Mesothelial cell of epicardium (in vitro differentiated cells): ENCODE data around the gene NXNL2. TPM values are rescaled to one million over a fixed set of nuclear protein-coding genes. Genes with fewer than 3 reads are reported as not detected.

Experiments used
- DNase-seq, 2 experiments: peaks; one replicate each; pipeline ENCODE4 v3.0.0; 2021; ENCODE audit warnings: low spot score in 2 of 2; ENCODE audit not compliant: unreplicated experiment in 2 of 2
- H3K27ac Mint-ChIP-seq: 2 replicates; pipeline ENCODE4 v1.8.0; 2021; ENCODE audit warnings: mixed read lengths
- H3K27me3 Mint-ChIP-seq: 2 replicates; pipeline ENCODE4 v1.8.0; 2021; ENCODE audit warnings: low read depth, mixed read lengths
- H3K36me3 Mint-ChIP-seq: 2 replicates; pipeline ENCODE4 v1.8.0; 2021; ENCODE audit warnings: mixed read lengths
- H3K4me1 Mint-ChIP-seq: 2 replicates; pipeline ENCODE4 v1.8.0; 2021; ENCODE audit warnings: mixed read lengths
- H3K4me3 Mint-ChIP-seq: 2 replicates; pipeline ENCODE4 v1.8.0; 2021; ENCODE audit warnings: mild to moderate bottlenecking, moderate library complexity, mixed read lengths
- H3K9me3 Mint-ChIP-seq: 2 replicates; pipeline ENCODE4 v1.8.0; 2021; ENCODE audit warnings: mixed read lengths
- CTCF ChIP-seq: fragments of 200-600 bp; sonication (generic); IDR thresholded peaks from one replicate; pipeline ENCODE4 v1.5.0; 2021; ENCODE audit warnings: antibody characterized with exemption; ENCODE audit not compliant: unreplicated experiment
- total RNA-seq: library from RNA; stranded (reverse); gene quantifications from 3 replicates; pipeline ENCODE4 v1.2.1, GENCODE V29; 2021

Gene NXNL2
- total RNA-seq, 1 donor from 2014 or later, result 2.2 TPM

DNA sequence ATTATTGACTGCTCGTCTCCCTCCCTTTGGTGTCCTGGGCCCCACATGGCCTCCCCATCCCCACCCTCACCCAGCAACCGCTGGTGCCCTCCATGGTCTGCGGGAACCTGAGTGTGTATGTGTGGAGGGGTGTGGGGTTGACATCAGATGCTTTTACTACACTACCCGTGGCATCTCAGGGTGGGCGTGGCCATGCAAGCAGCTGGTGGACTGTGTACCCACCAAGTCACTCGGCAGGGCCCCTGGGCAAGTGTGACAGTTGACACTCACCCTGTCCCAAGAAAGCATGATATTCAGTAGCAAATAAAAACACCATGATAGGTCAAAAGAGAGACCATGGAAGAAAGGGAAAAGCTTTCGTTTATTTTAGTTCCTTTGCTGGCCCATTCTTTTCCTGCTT lies 7.4 kb upstream of the NXNL2 start:
- no peaks in the 10 kb centered on the region for H3K9me3 Mint-ChIP-seq
- H3K27me3 Mint-ChIP-seq, result no peaks in the 10 kb centered on the region
- no peaks in the 10 kb centered on the region for H3K36me3 Mint-ChIP-seq
- TF ChIP-seq CTCF, result no peak
- no peak overlapping the region for H3K27ac Mint-ChIP-seq
- no peak for DNase-seq
- no peak overlapping the region for H3K4me3 Mint-ChIP-seq
- H3K4me1 Mint-ChIP-seq, result peaks cover 26% of the 10 kb centered on the region

- Mint-ChIP-seq H3K27ac (no peak overlapping the region), H3K27me3 (no peaks in the 10 kb centered on the region), H3K4me1 (peaks cover 27% of the 10 kb centered on the region), H3K4me3 (no peak overlapping the region), H3K9me3 (no peaks in the 10 kb centered on the region), H3K36me3 (no peaks in the 10 kb centered on the region)
- no peak for TF ChIP-seq CTCF
- DNase-seq, result no peak
These were observed 6.7 kb upstream of the NXNL2 start for GRCh38 chr9:88528080-88528790.

- H3K4me3 Mint-ChIP-seq, result no peak overlapping the region
- no peak for TF ChIP-seq CTCF
- no peak overlapping the region for H3K27ac Mint-ChIP-seq
- no peak for DNase-seq
- H3K36me3 Mint-ChIP-seq, result no peaks in the 10 kb centered on the region
- peaks cover 33% of the 10 kb centered on the region for H3K4me1 Mint-ChIP-seq
- H3K9me3 Mint-ChIP-seq, result no peaks in the 10 kb centered on the region
- no peaks in the 10 kb centered on the region for H3K27me3 Mint-ChIP-seq
These were observed 5.5 kb upstream of the NXNL2 start for GRCh38 chr9:88529496-88529895.

- Mint-ChIP-seq H3K9me3 (no peaks in the 10 kb centered on the region), H3K4me1 (peaks cover 33% of the 10 kb centered on the region), H3K27me3 (no peaks in the 10 kb centered on the region), H3K27ac (peak overlapping the region; percentile 22), H3K36me3 (no peaks in the 10 kb centered on the region), H3K4me3 (no peak overlapping the region)
- TF ChIP-seq CTCF, result no peak
- DNase-seq, result no peak
These were observed 4.9 kb upstream of the NXNL2 start for GRCh38 chr9:88530051-88530450.

GRCh38 chr9:88531920-88532698 lies 2.9 kb upstream of the NXNL2 start:
- peak overlapping the region; percentile 78 for H3K4me3 Mint-ChIP-seq
- peak in 1 of 2 experiments; percentile 54 for DNase-seq
- H3K36me3 Mint-ChIP-seq, result no peaks in the 10 kb centered on the region
- no peaks in the 10 kb centered on the region for H3K27me3 Mint-ChIP-seq
- no peaks in the 10 kb centered on the region for H3K9me3 Mint-ChIP-seq
- peaks cover 43% of the 10 kb centered on the region for H3K4me1 Mint-ChIP-seq
- TF ChIP-seq CTCF, result peak; percentile 55
- H3K27ac Mint-ChIP-seq, result peak overlapping the region; percentile 85
